OCI-LY3 (cell line): ENCODE measurements around the gene EPHA6.
"Not testable (repeated sequence)": the region's sequence is repeated elsewhere in the genome, so short reads cannot be mapped to it uniquely, and the experiment has no call there.

Experiments used
- H2AFZ ChIP-seq: fragments of 200-600, 300-600 bp; shearing (Covaris generic); 2 replicates; pipeline ENCODE4 v1.6.0; 2014; ENCODE audit warnings: antibody characterized with exemption, low read depth, low read length
- H3K27ac ChIP-seq: fragments of 200-600, 300-600 bp; sonication (generic); 2 replicates; pipeline ENCODE4 v1.5.1; 2014; ENCODE audit warnings: mild to moderate bottlenecking, low read length, moderate library complexity, mixed read lengths
- H3K27me3 ChIP-seq: fragments of 200-600, 300-600 bp; sonication (generic); 2 replicates; pipeline ENCODE4 v1.6.1; 2014; ENCODE audit warnings: low read depth, low read length, mixed read lengths
- H3K36me3 ChIP-seq: fragments of 200-600, 300-600 bp; sonication (generic); replicated peaks from 2 replicates; pipeline ENCODE3; 2014; ENCODE audit warnings: low read depth, low read length, mixed read lengths
- H3K4me1 ChIP-seq: fragments of 300-600, 200-600 bp; sonication (generic); 2 replicates; pipeline ENCODE4 v1.6.1; 2014; ENCODE audit warnings: low read length, mixed read lengths
- H3K4me2 ChIP-seq: fragments of 200-600, 300-600 bp; sonication (generic); 2 replicates; pipeline ENCODE4 v1.6.1; 2014; ENCODE audit warnings: low read length, mixed read lengths
- H3K4me3 ChIP-seq: fragments of 300-600, 200-600 bp; sonication (generic); 2 replicates; pipeline ENCODE4 v1.5.1; 2014; ENCODE audit warnings: antibody characterized with exemption, mild to moderate bottlenecking, low read length, moderate library complexity
- H3K79me2 ChIP-seq: fragments of 300-600, 200-600 bp; shearing (Covaris generic); 2 replicates; pipeline ENCODE4 v1.6.1; 2014; ENCODE audit warnings: mild to moderate bottlenecking, low read length, mixed read lengths
- H3K9ac ChIP-seq: fragments of 300-600, 200-600 bp; shearing (Covaris generic); 2 replicates; pipeline ENCODE4 v1.6.0; 2014; ENCODE audit warnings: mild to moderate bottlenecking, low read length, moderate library complexity
- H3K9me3 ChIP-seq: fragments of 200-600, 300-600 bp; shearing (Covaris generic); 2 replicates; pipeline ENCODE4 v1.6.1; 2014; ENCODE audit warnings: low read length, mixed read lengths; ENCODE audit not compliant: insufficient read depth
- H4K20me1 ChIP-seq: fragments of 200-600, 300-600 bp; sonication (generic); 2 replicates; pipeline ENCODE4 v1.6.1; 2016; ENCODE audit warnings: low read length, mixed read lengths; ENCODE audit not compliant: insufficient read depth
- EZH2phosphoT487 ChIP-seq: fragments of 200-600 bp; shearing (Covaris generic); IDR thresholded peaks from 2 replicates; pipeline ENCODE4 v1.6.1; 2018; ENCODE audit warnings: antibody characterized with exemption, mixed run types, low read depth
- TF ChIP-seq, protein P1 (sequence below): fragments of 200-600, 300-600 bp; sonication (generic); IDR thresholded peaks from 2 replicates; pipeline ENCODE4 v1.5.1; 2014; ENCODE audit warnings: antibody characterized with exemption, low read length, low read depth

EPHA6 gene

DNA sequence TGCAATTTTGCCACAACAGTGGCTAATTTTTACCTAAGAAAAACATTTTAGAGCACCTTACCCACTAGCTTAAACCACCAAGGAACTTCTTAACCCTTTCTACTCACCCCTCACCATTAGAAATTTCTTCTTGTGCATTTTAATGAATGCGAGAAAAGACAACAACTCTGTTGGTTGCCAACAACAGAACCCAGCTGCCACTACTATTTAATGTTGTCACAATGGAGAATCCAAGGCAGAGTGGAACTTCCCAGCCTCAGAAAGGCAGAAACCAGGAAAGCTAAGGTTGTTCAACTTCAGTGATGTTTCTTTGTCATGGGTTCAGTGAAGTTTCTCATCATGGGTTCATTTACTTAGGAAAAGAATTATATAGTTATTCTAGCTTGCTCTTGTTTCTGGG, 625.0 kb downstream of the EPHA6 start:
- TF ChIP-seq, protein P1, sequence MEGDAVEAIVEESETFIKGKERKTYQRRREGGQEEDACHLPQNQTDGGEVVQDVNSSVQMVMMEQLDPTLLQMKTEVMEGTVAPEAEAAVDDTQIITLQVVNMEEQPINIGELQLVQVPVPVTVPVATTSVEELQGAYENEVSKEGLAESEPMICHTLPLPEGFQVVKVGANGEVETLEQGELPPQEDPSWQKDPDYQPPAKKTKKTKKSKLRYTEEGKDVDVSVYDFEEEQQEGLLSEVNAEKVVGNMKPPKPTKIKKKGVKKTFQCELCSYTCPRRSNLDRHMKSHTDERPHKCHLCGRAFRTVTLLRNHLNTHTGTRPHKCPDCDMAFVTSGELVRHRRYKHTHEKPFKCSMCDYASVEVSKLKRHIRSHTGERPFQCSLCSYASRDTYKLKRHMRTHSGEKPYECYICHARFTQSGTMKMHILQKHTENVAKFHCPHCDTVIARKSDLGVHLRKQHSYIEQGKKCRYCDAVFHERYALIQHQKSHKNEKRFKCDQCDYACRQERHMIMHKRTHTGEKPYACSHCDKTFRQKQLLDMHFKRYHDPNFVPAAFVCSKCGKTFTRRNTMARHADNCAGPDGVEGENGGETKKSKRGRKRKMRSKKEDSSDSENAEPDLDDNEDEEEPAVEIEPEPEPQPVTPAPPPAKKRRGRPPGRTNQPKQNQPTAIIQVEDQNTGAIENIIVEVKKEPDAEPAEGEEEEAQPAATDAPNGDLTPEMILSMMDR = no peak
- no peak for TF ChIP-seq EZH2phosphoT487
- H3K4me3 ChIP-seq = no peak overlapping the region
- no peak overlapping the region for H2AFZ ChIP-seq
- H3K79me2 ChIP-seq = no peaks in the 10 kb centered on the region
- no peak overlapping the region for H3K9ac ChIP-seq
- H3K9me3 ChIP-seq = no peaks in the 10 kb centered on the region
- no peaks in the 10 kb centered on the region for H3K4me1 ChIP-seq
- H3K4me2 ChIP-seq = no peak overlapping the region
- H3K27me3 ChIP-seq = no peaks in the 10 kb centered on the region
- H3K36me3 ChIP-seq = no peaks in the 10 kb centered on the region
- H3K27ac ChIP-seq = no peak overlapping the region
- H4K20me1 ChIP-seq = no peaks in the 10 kb centered on the region

DNA sequence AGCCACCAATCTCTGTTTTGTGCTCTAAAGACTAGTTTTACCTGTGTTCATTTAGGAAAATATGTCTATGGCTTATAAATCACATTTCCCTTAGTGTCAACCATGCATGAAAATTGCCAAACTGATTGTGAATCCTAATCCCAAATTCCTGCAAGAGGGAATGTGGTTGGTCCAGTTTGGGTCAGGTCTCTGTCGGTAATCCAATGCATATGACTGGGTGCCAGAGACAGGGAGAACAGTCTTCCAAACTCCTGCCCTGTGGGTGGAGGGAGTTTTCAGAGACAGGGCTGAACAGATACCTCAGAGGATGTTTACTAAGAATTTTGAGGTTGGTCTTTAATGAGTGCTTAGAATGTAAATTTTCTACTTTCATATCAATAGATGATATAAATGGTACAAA, 649.6 kb downstream of the EPHA6 start:
- Histone ChIP-seq H3K27ac (no peak overlapping the region), H4K20me1 (no peaks in the 10 kb centered on the region), H3K4me2 (no peak overlapping the region), H3K9ac (no peak overlapping the region), H3K79me2 (no peaks in the 10 kb centered on the region), H3K36me3 (no peaks in the 10 kb centered on the region), H3K27me3 (no peaks in the 10 kb centered on the region), H3K4me3 (no peak overlapping the region), H3K9me3 (no peaks in the 10 kb centered on the region), H3K4me1 (no peaks in the 10 kb centered on the region), H2AFZ (no peak overlapping the region)
- TF ChIP-seq, protein P1 = no peak
- TF ChIP-seq EZH2phosphoT487 = no peak

GRCh38 chr3:97470481-97470880, 656.1 kb downstream of the EPHA6 start:
- no peaks in the 10 kb centered on the region for H3K36me3 ChIP-seq
- no peak overlapping the region for H2AFZ ChIP-seq
- no peak overlapping the region for H3K27ac ChIP-seq

DNA sequence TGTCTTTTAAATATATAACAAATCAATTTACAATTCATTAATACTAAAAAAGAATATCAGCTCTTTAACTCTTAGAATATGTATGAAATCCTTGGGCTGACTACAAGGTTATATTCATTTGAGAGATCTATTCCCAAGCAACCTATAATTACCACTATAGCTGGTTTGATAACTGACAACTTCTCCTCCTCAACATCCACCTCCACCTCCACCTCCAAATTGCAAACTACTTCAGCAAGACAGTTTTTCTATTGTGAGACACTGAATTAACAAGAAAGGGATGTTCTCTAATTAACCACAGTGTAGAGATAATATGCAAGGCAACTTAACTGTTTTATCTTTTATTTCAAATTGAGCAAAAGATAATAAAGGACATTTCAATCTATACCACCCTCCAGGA, 665.3 kb downstream of the EPHA6 start:
- H3K9me3 ChIP-seq = no peaks in the 10 kb centered on the region
- no peak overlapping the region for H3K4me2 ChIP-seq
- H4K20me1 ChIP-seq = no peaks in the 10 kb centered on the region
- no peaks in the 10 kb centered on the region for H3K4me1 ChIP-seq
- H3K9ac ChIP-seq = no peak overlapping the region
- H3K79me2 ChIP-seq = no peaks in the 10 kb centered on the region
- no peaks in the 10 kb centered on the region for H3K36me3 ChIP-seq
- no peak overlapping the region for H2AFZ ChIP-seq
- TF ChIP-seq EZH2phosphoT487 = no peak
- TF ChIP-seq, protein P1 = no peak
- no peaks in the 10 kb centered on the region for H3K27me3 ChIP-seq
- H3K4me3 ChIP-seq = no peak overlapping the region
- H3K27ac ChIP-seq = no peak overlapping the region

More at GRCh38 chr3:97470481-97470880, 656.1 kb downstream of the EPHA6 start:
- no peak overlapping the region for H3K4me2 ChIP-seq
- TF ChIP-seq, protein P1 = no peak
- no peak for TF ChIP-seq EZH2phosphoT487
- H3K4me3 ChIP-seq = no peak overlapping the region
- no peaks in the 10 kb centered on the region for H3K27me3 ChIP-seq
- H3K79me2 ChIP-seq = no peaks in the 10 kb centered on the region
- no peak overlapping the region for H3K9ac ChIP-seq
- H3K9me3 ChIP-seq = no peaks in the 10 kb centered on the region
- H3K4me1 ChIP-seq = no peaks in the 10 kb centered on the region
- no peaks in the 10 kb centered on the region for H4K20me1 ChIP-seq

DNA sequence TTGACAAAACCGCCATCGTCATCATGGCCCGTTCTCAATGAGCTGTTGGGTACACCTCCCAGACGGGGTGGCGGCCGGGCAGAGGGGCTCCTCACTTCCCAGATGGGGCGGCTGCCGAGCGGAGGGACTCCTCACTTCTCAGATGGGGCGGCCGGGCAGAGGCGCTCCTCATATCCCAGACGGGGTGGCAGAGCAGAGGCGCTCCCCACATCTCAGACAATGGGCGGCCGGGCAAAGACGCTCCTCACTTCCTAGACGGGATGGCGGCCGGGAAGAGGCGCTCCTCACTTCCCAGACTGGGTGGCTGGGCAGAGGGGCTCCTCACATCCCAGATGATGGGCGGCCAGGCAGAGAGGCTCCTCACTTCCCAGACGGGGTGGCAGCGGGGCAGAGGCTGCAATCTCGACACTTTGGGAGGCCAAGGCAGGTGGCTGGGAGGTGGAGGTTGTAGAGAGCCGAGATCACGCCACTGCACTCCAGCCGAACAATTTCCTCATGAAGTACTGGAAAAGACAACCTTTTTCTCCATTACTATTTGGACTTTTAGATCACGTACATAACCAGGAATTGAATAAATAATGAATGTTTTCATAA, 666.4 kb downstream of the EPHA6 start:
- not testable (repeated sequence) for H3K4me2 ChIP-seq, H3K9ac ChIP-seq, H3K4me1 ChIP-seq, H2AFZ ChIP-seq, H3K36me3 ChIP-seq, H3K79me2 ChIP-seq, H3K4me3 ChIP-seq, H3K27ac ChIP-seq, H3K9me3 ChIP-seq, H4K20me1 ChIP-seq, H3K27me3 ChIP-seq
